Measurements from ENCODE around the gene SPDYE8.
"Not testable (repeated sequence)": the region's sequence is repeated elsewhere in the genome, so short reads cannot be mapped to it uniquely, and the experiment has no call there.

SPDYE8 gene

DNA sequence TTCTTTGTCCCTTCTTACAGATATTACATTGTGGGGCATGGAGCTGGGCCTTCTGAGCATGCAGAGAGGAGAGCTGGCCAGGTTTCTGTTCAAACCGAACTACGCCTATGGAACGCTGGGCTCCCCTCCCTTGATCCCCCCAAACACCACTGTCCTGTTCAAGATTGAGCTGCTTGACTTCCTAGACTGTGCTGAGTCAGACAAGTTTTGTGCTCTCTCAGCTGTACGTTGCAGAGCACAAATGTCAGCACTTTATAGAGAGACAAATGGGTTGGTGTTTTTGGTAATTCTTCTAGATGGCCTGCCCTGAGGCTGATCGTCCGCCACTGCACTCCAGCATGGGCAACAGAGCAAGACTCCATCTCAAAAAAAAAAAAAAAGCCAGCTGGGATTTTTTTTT is 58.1 kb downstream of the SPDYE8 start:
- not testable (repeated sequence) for H3F3A ChIP-seq (ENCODE audit: low read depth); H3K9ac ChIP-seq (ENCODE audit: low read depth, low read length, poor library complexity, severe bottlenecking); H3K79me2 ChIP-seq (ENCODE audit: insufficient read depth, low read length); H3K4me3 ChIP-seq (ENCODE audit: low read length, poor library complexity, severe bottlenecking); H3K36me3 ChIP-seq (ENCODE audit: insufficient read depth, low read length); H3K27me3 ChIP-seq (ENCODE audit: insufficient read depth, low read length, poor library complexity, severe bottlenecking); H3K4me1 ChIP-seq (ENCODE audit: insufficient read depth, low read length, poor library complexity, severe bottlenecking); H3K9me2 ChIP-seq (replicated peaks; ENCODE audit: low read depth, low read length); H3K9me3 ChIP-seq (ENCODE audit: insufficient read depth, low read depth, low read length); H3K4me2 ChIP-seq (ENCODE audit: low read depth, low read length, poor library complexity, severe bottlenecking); H4K20me1 ChIP-seq (ENCODE audit: insufficient read depth, low read length, poor library complexity, severe bottlenecking); H2AFZ ChIP-seq (ENCODE audit: low read length)

All from Loucy (cell line).